Stimulated activated CD8-positive, alpha-beta memory T cell treated with anti-CD3 and anti-CD28 coated beads, Interleukin-4, amount 100 ng/mL, for 4 hours (primary cell): ENCODE measurements around the gene EIPR1.
"Not testable (repeated sequence)": the region's sequence is repeated elsewhere in the genome, so short reads cannot be mapped to it uniquely, and the experiment has no call there.

ENCODE experiments used
- DNase-seq, 2 donors: peaks; one replicate each; pipeline ENCODE4 v3.0.0-alpha.2; 2020; ENCODE audit warnings: low read depth in 2 of 2, low spot score in 1 of 2

Gene EIPR1

DNA sequence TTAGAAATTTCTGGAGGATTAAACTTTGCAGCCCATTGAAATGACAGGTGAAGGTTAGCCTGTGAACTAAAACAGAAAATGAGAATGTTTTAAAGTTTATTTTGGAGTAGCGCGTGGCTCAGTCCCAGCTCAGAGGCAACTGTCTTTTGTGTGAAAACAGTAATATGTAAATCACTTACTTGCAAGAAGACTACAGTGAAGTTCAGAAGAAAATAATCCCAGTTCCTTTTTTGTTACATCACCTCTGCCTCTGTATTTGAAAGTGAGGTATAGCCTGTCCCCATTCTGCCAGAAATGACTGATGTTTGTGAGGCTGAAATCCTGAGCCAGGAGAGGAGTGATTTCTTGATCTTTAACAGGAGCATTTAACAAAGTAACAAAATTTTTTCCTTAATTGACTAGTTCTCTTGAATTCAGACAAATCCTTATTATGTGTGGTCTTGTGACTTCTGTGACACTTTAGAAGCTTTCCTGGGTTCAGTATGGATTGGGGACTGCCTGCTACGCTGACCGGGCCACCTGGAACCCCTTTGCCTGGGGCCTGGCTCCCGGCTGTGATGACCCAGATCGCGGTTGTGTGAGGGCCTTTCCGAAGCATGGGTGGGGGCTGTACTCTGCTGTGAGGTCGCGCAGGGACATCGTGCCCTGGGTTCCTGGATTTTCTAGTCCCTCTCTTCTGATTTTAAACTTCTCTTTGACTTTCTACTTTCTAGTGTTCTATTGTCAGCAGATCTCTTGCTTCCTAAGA, 26.1 kb upstream of the EIPR1 start:
- DNase-seq: no peak

GRCh38 chr2:3399829-3400228, 22.2 kb upstream of the EIPR1 start:
- no peak for DNase-seq

DNA sequence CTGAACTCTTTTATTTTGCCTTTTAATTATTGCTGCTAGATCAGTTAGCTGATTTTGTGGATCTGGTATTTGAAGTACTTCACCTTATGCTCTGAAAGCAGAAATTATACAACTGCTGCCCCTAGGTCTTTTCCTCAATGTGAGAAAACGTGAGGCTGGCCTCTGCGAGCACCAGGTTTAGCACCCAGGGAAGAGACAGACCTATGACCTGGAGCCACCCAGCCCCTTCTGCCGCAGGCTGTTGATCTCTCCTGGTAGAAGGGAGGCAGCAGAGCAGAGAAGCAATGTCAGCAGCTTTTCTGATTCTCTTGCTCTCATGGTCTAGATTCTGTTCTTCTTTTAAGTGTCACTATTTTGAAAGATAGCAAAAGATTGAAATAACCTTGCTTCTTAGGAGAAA, 21.8 kb upstream of the EIPR1 start:
- no peak for DNase-seq

DNA sequence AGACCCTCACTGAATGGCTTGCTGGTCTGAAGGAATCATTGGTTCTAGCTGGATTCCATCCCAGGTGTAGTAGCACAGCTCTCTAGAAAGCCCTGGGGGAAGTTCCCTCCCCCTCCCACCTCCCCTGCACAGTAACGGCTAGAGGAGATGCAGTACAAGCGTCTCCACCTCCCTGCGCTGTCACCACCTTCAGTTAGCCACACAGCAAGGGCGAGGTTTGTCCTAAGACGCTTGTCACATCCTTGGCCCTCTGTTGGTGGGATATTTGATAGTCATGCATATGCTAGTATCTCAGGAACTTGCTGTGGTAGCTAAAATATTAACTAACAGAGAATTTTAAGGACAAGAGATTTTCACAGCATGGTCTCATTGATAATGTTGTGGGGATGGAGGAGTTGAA, 21.2 kb upstream of the EIPR1 start:
- no peak for DNase-seq

GRCh38 chr2:3396920-3397559, 19.4 kb upstream of the EIPR1 start:
- no peak for DNase-seq

DNA sequence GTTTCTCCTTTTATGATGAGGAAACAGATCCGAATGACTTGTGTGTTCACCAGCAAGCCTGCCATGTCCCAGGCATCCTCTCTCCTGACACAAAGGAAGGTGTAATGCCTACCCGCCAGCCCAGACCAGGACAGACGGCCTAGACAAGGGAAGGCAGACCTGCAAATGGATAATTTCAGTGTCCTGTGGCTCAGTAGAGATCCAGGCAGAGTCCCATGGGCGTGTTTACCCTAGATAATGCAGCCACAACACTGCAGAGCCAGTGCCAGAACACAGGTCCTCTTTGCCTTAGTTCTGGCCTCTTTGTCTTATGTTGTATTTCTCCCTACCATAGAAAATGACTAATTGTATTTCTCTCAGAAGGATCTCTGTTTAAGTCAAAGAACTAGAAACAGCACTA, 14.6 kb upstream of the EIPR1 start:
- no peak for DNase-seq

DNA sequence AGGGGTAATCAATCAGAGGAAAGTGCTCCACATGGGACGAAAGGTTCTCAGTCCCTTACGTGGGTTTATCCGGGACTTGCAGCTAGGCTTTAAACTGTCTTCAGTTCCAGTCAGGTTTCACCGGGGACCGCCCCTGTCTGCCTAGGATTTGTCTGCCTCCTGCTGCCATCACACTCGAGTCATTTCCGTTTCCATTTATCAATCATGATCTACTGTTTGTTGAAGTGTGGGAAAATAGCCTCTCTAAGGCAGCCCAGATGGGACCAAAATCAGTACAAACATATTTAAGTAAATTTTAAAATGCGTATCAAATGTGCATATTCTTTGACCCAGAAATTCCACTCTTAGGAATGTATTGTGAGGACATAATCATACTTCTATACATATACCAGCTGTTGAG, 12.4 kb upstream of the EIPR1 start:
- DNase-seq: no peak

- no peak for DNase-seq
Observed at GRCh38 chr2:3389193-3389592, 11.6 kb upstream of the EIPR1 start.

- no peak for DNase-seq
Observed at GRCh38 chr2:3388412-3388738, 10.8 kb upstream of the EIPR1 start.

GRCh38 chr2:3387644-3388411, 10.2 kb upstream of the EIPR1 start:
- DNase-seq: no peak

GRCh38 chr2:3387011-3387410, 9.4 kb upstream of the EIPR1 start:
- DNase-seq: no peak

DNA sequence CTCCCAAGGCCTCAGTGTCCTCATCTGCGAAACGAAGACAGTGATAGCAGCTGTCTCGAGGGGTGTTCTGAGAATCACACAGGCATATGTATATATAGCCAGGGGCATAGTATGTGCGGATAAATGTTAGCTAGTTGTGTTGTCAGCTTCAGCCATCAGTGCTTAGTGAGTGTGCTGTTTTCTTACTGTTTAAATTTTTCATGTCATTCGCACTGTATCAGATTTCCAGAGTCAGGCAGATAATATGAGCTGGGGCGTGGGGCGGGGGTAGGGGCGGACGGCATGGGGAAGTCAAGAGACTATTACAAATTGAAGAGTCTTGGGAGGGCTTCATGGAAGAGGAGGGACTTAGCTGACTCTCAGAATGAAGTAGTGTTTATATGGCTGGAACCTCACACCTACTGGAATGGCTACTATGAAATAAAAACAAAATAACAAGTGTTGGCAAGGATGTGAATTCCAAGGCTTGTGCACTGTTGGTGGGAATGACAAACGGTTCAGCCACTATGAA, 8.9 kb upstream of the EIPR1 start:
- no peak for DNase-seq

- peak; percentile 83 to 88 for DNase-seq
Observed at GRCh38 chr2:3379647-3380534, 2.3 kb upstream of the EIPR1 start, which contains the start of gene TRAPPC12. Gene TRAPPC12 (plus strand): TSS chr2:3379694. CDS start chr2:3387624, 7,930 bp downstream.

DNA sequence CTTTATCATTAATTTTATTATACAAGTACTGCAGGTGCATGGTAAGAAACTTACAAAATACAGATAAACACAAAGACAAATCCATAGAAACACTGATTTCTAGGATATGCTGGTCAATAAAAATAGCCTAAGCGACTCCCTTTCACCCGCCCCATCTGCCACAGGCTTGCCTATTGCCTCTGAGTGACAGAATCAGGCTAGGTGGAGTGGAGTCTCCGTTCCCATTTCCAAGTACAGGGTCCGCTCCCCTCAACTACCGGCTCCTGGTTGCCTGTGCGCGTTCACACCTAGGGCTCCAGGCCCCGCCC, 1.7 kb upstream of the EIPR1 start:
- DNase-seq: no peak

DNA sequence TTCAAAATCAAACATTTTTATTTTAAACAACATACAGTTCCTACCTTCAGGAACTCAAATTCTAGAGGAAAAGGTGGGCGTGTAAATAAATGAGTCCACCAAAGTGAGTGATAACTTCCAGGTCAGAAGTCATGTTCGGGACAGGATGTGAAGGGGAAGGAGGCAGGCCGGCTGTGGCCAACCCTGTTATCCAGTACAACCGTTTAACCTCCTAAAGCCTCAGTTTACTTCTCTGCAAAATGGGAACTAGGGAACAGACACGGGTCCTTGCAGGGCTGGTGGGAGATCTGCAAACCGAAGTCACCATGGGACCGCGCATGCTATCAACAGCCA, 373 bp downstream of the EIPR1 start:
- no peak for DNase-seq

- DNase-seq: no peak
Observed at GRCh38 chr2:3376821-3377220, 797 bp downstream of the EIPR1 start.

DNA sequence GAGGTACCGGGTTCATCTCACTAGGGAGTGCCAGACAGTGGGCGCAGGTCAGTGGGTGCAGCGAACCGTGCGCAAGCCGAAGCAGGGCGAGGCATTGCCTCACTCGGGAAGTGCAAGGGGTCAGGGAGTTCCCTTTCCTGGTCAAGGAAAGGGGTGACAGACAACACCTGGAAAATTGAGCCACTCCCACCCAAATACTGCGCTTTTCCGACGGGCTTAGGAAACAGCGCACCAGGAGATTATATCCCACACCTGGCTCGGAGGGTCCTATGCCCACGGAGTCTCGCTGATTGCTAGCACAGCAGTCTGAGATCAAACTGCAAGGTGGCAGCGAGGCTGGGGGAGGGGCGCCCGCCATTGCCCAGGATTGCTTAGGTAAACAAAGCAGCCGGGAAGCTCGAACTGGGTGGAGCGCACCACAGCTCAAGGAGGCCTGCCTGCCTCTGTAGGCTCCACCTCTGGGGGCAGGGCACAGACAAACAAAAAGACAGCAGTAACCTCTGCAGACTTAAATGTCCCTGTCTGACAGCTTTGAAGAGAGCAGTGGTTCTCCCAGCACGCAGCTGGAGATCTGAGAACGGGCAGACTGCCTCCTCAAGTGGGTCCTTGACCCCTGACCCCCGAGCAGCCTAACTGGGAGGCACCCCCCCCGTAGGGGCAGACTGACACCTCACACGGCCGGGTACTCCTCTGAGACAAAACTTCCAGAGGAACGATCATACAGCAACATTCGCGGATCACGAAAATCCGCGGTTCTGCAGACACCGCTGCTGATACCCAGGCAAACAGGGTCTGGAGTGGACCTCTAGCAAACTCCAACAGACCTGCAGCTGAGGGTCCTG, 8.1 kb downstream of the EIPR1 start:
- DNase-seq: not testable (repeated sequence)

GRCh38 chr2:3368261-3368722, 9.3 kb downstream of the EIPR1 start:
- no peak for DNase-seq

DNA sequence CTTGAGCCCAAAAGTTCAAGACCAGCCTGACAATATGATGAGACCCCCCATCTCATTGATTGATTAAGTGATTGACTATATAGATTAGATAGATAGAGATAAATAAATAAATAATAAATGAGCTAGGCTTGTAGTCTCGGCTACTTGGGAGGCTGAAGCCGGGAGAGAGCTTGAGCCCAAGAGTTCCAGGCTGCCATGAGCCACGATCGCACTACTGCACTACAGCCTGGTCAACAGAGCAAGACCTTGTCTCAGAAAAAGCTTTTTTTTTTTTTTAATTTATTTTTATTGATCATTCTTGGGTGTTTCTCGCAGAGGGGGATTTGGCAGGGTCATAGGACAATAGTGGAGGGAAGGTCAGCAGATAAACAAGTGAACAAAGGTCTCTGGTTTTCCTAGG, 12.4 kb downstream of the EIPR1 start:
- DNase-seq: no peak
